SK-N-SH (cell line): ENCODE measurements around the gene WWC2.

Experiments used
- CHD2 ChIP-seq: fragments of 150-350 bp; IDR thresholded peaks from 2 replicates; pipeline ENCODE4 v1.6.1; 2018; ENCODE audit warnings: low read length; ENCODE audit not compliant: partially characterized antibody
- CTCF ChIP-seq: fragments of 200-600 bp; sonication (generic); IDR thresholded peaks from 2 replicates; pipeline ENCODE4 v1.6.1; 2017; ENCODE audit warnings: antibody characterized with exemption, mild to moderate bottlenecking, moderate library complexity
- EP300 ChIP-seq, 2 experiments: IDR thresholded peaks; 2 replicates each; pipeline versions ENCODE4 v1.4.0 to v1.6.1; 2012; ENCODE audit warnings: borderline replicate concordance in 1 of 2, low read depth in 1 of 2, low read length in 1 of 2
- FOXM1 ChIP-seq: IDR thresholded peaks from 2 replicates; pipeline ENCODE4 v1.4.0; 2012; ENCODE audit warnings: low read depth, mild to moderate bottlenecking
- GABPA ChIP-seq: IDR thresholded peaks from 2 replicates; pipeline ENCODE4 v1.4.0; 2012; ENCODE audit warnings: low read depth, mild to moderate bottlenecking
- IRF3 ChIP-seq: fragments of 150-350 bp; IDR thresholded peaks from 2 replicates; pipeline ENCODE4 v1.6.1; 2016; ENCODE audit warnings: mild to moderate bottlenecking, low read depth, low read length
- JUND ChIP-seq: IDR thresholded peaks from 2 replicates; pipeline ENCODE4 v1.4.0; 2012
- MXI1 ChIP-seq: IDR thresholded peaks from 2 replicates; pipeline ENCODE4 v1.6.1; 2012; ENCODE audit warnings: mild to moderate bottlenecking, low read depth, low read length, improper control_type of control experiment
- RXRA ChIP-seq: IDR thresholded peaks from 2 replicates; pipeline ENCODE4 v1.4.0; 2012; ENCODE audit warnings: low read depth, mild to moderate bottlenecking, borderline replicate concordance
- TEAD4 ChIP-seq: IDR thresholded peaks from 2 replicates; pipeline ENCODE4 v1.4.0; 2012; ENCODE audit warnings: mild to moderate bottlenecking, borderline replicate concordance; ENCODE audit not compliant: insufficient read depth

GRCh38 chr4:183286590-183287308 lies 187.7 kb downstream of the WWC2 start:
- no peak for TF ChIP-seq CTCF
- no peak for TF ChIP-seq RXRA
- no peak for TF ChIP-seq CHD2
- no peak for TF ChIP-seq FOXM1
- no peak for TF ChIP-seq MXI1
- TF ChIP-seq EP300 (IDR thresholded peaks at IDR 0.05; ENCODE audit: borderline replicate concordance in 1 of 2, low read depth in 1 of 2, low read length in 1 of 2), result no peak
- TF ChIP-seq IRF3, result no peak
- TF ChIP-seq GABPA, result no peak
- TF ChIP-seq TEAD4, result no peak
- no peak for TF ChIP-seq JUND
